GM21528 (cell line): Measurements from ENCODE around the gene SLC29A4.
"Not testable (repeated sequence)": the region's sequence is repeated elsewhere in the genome, so short reads cannot be mapped to it uniquely, and the experiment has no call there.

ENCODE experiments used
- ATAC-seq: cut with Tn5 transposase; IDR thresholded peaks from one replicate; pipeline ENCODE4 v1.9.1; 2021; ENCODE audit warnings: mild to moderate bottlenecking, moderate library complexity; ENCODE audit not compliant: unreplicated experiment, low FRiP score

Gene SLC29A4

GRCh38 chr7:5294169-5294987 is 11.6 kb downstream of the SLC29A4 start:
- no peak for ATAC-seq

DNA sequence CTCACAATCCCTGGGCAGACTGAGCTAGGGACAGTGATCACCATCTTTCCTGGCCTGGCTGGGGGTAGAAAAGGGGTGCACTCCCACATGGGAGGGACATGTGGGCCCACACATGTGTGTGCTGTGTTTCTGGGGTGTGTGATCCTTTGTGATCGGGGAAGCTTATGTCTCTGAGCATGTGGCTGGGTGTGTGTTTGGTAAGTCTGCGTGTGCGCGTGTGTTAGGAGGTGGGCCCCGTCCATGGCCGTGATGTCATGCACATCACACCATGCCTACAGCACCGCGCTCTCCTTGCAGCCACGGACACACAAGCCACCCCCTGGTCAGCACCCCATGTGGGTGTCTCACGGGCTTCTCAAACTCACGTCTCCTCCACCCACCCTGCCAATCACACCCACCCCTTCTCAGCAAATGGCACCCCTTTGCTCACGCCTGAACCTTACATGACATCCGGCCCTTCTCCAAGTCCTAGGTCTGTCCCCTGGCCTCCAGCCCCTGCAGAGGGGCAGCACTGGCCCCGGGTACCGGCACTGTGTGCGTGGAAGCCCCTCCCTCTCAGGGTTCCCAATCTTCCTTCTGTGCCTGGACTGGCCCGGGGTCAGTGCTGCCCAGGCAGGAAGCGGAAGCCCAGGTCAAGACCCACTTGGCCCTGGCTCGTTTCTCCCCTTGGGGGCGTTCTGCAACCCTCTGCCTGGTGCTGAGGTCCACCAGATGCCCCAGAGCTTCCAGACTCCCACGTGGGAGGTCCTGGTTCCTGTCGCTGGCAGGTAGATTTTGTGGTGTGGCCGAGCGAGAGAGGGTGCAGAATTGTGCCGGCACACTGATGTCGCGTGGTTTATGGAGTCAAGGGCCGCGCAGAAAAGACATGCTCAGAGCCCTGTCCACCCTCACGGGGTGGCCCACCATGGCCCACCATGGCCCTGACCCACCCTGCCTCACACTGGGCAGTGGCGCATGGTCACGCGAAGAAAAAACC is 12.6 kb downstream of the SLC29A4 start:
- ATAC-seq = no peak

- no peak for ATAC-seq
Measured at GRCh38 chr7:5296015-5296610, 13.4 kb downstream of the SLC29A4 start.

GRCh38 chr7:5296611-5297226 is 14.0 kb downstream of the SLC29A4 start:
- no peak for ATAC-seq

- no peak for ATAC-seq
Measured at GRCh38 chr7:5300366-5300765, 17.6 kb downstream of the SLC29A4 start.

GRCh38 chr7:5302577-5302976 is 19.8 kb downstream of the SLC29A4 start:
- ATAC-seq = no peak

DNA sequence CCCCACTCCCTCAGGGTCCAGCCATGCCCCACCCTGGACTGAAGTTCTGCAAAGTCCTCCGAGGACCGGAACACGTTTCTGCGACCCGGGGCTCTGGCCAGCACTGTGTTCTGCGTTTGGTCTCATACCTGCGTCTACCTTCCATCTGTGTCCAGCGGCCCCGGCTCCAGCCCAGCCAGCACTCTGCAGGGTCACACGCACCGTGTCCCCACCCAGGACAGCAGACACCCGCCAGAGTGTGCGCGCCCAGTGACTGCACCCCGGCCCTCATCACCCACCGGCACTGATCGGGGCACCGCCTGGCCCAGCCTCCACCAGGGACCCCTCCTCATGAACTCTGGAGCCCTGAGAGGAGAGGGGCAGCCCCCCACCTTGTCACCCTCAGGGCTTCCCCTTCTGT is 20.3 kb downstream of the SLC29A4 start:
- no peak for ATAC-seq

GRCh38 chr7:5303591-5304505 is 21.1 kb downstream of the SLC29A4 start:
- no peak for ATAC-seq

- ATAC-seq = not testable (repeated sequence)
Measured at GRCh38 chr7:5305050-5305449, 22.3 kb downstream of the SLC29A4 start.

DNA sequence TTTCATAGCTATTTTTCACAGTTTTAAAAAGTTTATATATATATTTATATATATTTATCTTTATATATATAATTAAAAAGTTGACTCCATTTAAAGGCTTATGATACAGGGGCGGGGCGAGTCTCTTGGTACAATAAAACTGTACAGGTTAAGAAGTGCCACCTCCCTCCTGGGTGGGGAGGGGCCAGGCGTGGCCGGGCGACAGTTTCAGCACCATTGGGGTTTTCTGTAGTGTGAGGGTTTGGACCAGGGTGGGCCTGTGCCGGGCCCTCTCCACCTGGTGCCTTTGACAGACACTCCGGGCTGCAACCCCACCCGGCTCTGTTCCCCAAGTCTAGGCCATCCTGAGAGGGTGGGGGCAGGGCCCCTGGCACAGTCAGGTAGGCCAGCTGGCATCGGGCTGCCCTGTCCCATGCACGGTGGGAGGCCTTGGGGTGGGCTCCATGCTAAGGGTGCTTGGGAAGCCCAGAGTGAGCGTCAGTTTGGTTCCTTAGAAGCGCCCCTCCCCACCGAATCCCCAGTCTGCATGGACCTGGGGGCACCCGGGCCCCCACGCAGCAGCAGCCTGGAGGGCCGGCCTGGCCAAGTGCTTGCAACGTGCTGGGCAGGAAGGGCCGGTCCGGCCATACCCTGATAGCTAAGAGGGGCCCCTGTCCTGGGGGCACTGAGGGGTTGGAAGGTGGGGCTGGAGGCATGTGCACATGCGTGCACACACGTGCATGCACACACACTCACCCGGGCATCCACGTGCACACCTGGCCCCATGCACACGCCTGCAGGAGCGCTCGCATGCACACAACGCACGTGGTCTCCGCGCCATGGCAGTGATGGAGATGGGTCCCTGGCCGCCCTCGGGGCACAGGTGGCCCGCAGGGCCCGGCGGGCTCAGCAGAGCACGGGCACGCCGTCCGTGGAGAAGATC is 24.7 kb downstream of the SLC29A4 start:
- ATAC-seq = not testable (repeated sequence)

- no peak for ATAC-seq
Measured at GRCh38 chr7:5309146-5309545, 26.4 kb downstream of the SLC29A4 start.

GRCh38 chr7:5310822-5311405 is 28.2 kb downstream of the SLC29A4 start:
- no peak for ATAC-seq

- ATAC-seq = not testable (repeated sequence)
Measured at GRCh38 chr7:5312276-5313070, 29.7 kb downstream of the SLC29A4 start.

DNA sequence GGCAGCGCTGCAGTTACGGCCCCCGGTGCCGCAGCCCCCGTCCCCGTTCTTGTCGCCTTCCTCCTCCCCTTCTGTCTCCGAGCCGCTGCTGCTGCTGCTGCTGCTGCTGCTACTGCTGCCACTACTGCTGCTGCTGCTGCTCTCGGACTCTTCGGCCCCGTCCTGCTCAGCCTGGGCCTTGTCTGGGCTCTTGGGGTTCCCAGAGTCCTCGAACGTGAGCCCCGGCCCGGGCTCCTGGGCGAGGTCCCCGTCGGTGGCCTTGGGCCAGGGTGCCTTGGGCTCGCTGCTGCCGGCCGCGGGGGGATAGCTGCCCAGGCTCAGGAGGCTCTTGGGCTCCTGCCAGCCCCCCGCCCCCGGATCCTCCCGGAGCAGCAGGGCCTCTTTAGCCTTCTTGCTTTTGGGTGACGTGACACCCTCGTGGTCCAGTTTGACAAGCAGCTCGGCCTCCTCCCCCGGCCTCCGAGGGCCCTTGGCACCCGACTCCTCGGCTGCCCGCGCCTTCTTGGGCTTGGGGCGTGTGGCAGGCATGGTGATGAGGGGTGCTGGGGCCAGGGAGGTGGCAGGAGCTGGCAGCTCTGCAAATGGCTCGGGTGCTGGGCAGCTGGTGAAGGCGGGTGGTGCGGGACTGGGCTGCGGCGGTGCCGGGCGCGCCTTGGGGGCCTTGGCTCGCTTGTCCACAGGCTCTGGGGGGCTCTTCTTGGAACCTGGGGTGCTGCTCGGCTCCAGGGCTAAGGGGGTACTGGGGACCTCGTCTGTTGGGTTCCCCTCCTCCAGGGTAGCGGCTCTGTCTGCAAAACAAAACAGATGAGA is 30.5 kb downstream of the SLC29A4 start:
- not testable (repeated sequence) for ATAC-seq

DNA sequence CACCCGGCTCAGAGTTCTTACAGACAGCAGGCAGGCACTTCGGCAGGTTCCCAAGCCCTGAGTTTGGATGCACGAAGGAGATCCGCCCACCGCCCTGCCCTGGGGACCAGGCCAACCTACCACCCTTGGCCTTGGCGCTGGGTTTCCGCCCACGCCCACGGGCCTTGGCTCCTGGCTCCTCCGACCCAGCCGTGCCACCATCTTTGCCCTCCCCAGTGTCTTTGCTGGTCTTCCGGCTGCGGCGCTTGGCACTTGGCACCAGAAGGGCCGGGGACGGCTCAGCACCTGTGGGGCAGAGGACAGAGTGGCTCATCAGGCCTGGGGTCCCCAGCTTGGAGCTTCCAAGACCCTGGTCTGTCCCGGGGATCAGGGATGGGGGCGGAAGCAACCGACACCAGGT is 32.1 kb downstream of the SLC29A4 start:
- ATAC-seq = no peak

GRCh38 chr7:5315761-5316160 is 33.0 kb downstream of the SLC29A4 start:
- ATAC-seq = no peak
